H1 (cell line): ENCODE results near the gene OR9G4. TPM values are rescaled to one million over a fixed set of nuclear protein-coding genes. Genes with fewer than 3 reads are reported as not detected.

Source experiments
- CTCF ChIA-PET: fragments of 300-600 bp; sonication (Branson Sonifier 250); formaldehyde crosslinking; loops from one replicate; lab custom pipeline; 2021; ENCODE audit not compliant: partially characterized antibody; lab: Charles Lee
- POLR2A ChIA-PET: fragments of 300-600 bp; sonication (Branson Sonifier 250); formaldehyde crosslinking; loops from one replicate; lab custom pipeline; 2021; ENCODE audit warnings: inconsistent platforms; ENCODE audit not compliant: partially characterized antibody; lab: Charles Lee
- DNase-seq, 2 experiments: peaks; one replicate each; pipeline versions ENCODE4 v3.0.0 to v3.0.0-alpha.2; 2010 to 2022; ENCODE audit warnings: low spot score in 2 of 2, low read depth in 1 of 2, mixed read lengths in 1 of 2
- FAIRE-seq: peaks from 2 replicates; lab custom pipeline; 2011; peaks lifted over from hg19 to GRCh38; lab: Jason Lieb, UNC
- H2AFZ ChIP-seq: 2 replicates; pipeline ENCODE4 v1.8.1; 2012; ENCODE audit warnings: low read length, inconsistent platforms
- H2AK5ac ChIP-seq: 2 replicates; pipeline ENCODE4 v1.6.1; 2013; ENCODE audit warnings: low read depth, low read length
- H2BK120ac ChIP-seq: replicated peaks from 2 replicates; pipeline ENCODE3; 2013; ENCODE audit warnings: low read depth, low read length, inconsistent platforms
- H2BK12ac ChIP-seq: 2 replicates; pipeline ENCODE4 v1.6.1; 2013; ENCODE audit warnings: low read depth, low read length
- H2BK15ac ChIP-seq: 2 replicates; pipeline ENCODE4 v1.6.1; 2013; ENCODE audit warnings: low read length
- H2BK20ac ChIP-seq: 2 replicates; pipeline ENCODE4 v1.6.1; 2013; ENCODE audit warnings: low read length
- H2BK5ac ChIP-seq: 2 replicates; pipeline ENCODE4 v1.6.1; 2013; ENCODE audit warnings: low read depth, low read length
- H3K14ac ChIP-seq: 2 replicates; pipeline ENCODE4 v1.6.1; 2013; ENCODE audit warnings: inconsistent platforms; ENCODE audit not compliant: insufficient read length
- H3K18ac ChIP-seq: 2 replicates; pipeline ENCODE4 v1.6.1; 2013; ENCODE audit warnings: low read length; ENCODE audit errors: extremely low read depth
- H3K23ac ChIP-seq: 2 replicates; pipeline ENCODE4 v1.6.1; 2013; ENCODE audit warnings: inconsistent platforms; ENCODE audit not compliant: insufficient read length
- H3K23me2 ChIP-seq: 2 replicates; pipeline ENCODE4 v1.6.1; 2013; ENCODE audit warnings: low read depth, low read length
- H3K27ac ChIP-seq: 2 replicates; pipeline ENCODE4 v1.6.1; 2011; ENCODE audit warnings: low read depth, low read length, inconsistent platforms
- H3K27me3 ChIP-seq, 4 experiments: replicated peaks in 1 of 4; 1 replicate in 1 of 4; 2 replicates in 3 of 4; pipeline versions ENCODE4 v1.6.1 to v1.8.1; 2011 to 2013; ENCODE audit warnings: low read length in 3 of 4, mild to moderate bottlenecking in 3 of 4, inconsistent platforms in 2 of 4, mixed read lengths in 2 of 4, moderate library complexity in 1 of 4; ENCODE audit not compliant: control insufficient read depth in 3 of 4, insufficient read depth in 3 of 4; ENCODE audit errors: extremely low read depth in 1 of 4
- H3K36me3 ChIP-seq, 4 experiments: 2 replicates each; pipeline versions ENCODE4 v1.6.1 to v1.8.1; 2011 to 2013; ENCODE audit warnings: mild to moderate bottlenecking in 4 of 4, low read length in 3 of 4, moderate library complexity in 2 of 4, control low read depth in 1 of 4, inconsistent platforms in 1 of 4; ENCODE audit not compliant: insufficient read depth in 4 of 4, control insufficient read depth in 2 of 4
- H3K4ac ChIP-seq: replicated peaks from 2 replicates; pipeline ENCODE3; 2013; ENCODE audit warnings: low read length, low read depth, mixed read lengths, inconsistent platforms; ENCODE audit not compliant: insufficient read length
- H3K4me1 ChIP-seq, 4 experiments: replicated peaks in 1 of 4; 1 replicate in 1 of 4; 2 replicates in 3 of 4; pipeline versions ENCODE4 v1.6.1 to v1.8.1; 2011 to 2013; ENCODE audit warnings: low read length in 3 of 4, inconsistent platforms in 2 of 4, mixed read lengths in 1 of 4; ENCODE audit not compliant: insufficient read depth in 4 of 4, control insufficient read depth in 3 of 4
- H3K4me2 ChIP-seq, 2 experiments: 2 replicates each; pipeline versions ENCODE4 v1.6.1 to v1.8.1; 2011 to 2013; ENCODE audit warnings: low read depth in 2 of 2, low read length in 2 of 2, control low read depth in 1 of 2, inconsistent platforms in 1 of 2, mild to moderate bottlenecking in 1 of 2; ENCODE audit not compliant: insufficient read depth in 1 of 2
- H3K4me3 ChIP-seq, 4 experiments: fragments of 200-600, 300-600 bp in 1 of 4; sonication (generic), shearing (Covaris generic), sonication (Bioruptor Twin) in 1 of 4; 2 replicates each; pipeline versions ENCODE4 v1.5.1 to v1.8.1; 2011 to 2016; ENCODE audit warnings: low read length in 4 of 4, low read depth in 3 of 4, control low read depth in 2 of 4, inconsistent platforms in 2 of 4, mild to moderate bottlenecking in 2 of 4, mixed read lengths in 1 of 4, moderate library complexity in 1 of 4; ENCODE audit not compliant: insufficient read depth in 2 of 4; ENCODE audit errors: extremely low read depth in 1 of 4
- H3K56ac ChIP-seq: replicated peaks from 2 replicates; pipeline ENCODE3; 2013; ENCODE audit warnings: low read depth, mild to moderate bottlenecking, mixed read lengths, low read length, inconsistent platforms; ENCODE audit not compliant: insufficient read length
- H3K79me1 ChIP-seq: 2 replicates; pipeline ENCODE4 v1.6.1; 2013; ENCODE audit warnings: low read depth, low read length, control low read depth
- H3K79me2 ChIP-seq, 2 experiments: 2 replicates each; pipeline versions ENCODE4 v1.6.1 to v1.8.1; 2012 to 2013; ENCODE audit warnings: low read length in 2 of 2, mild to moderate bottlenecking in 2 of 2, inconsistent platforms in 1 of 2; ENCODE audit not compliant: insufficient read depth in 2 of 2, control insufficient read depth in 1 of 2
- H3K9ac ChIP-seq, 4 experiments: replicated peaks in 1 of 4; 1 replicate in 1 of 4; 2 replicates in 3 of 4; pipeline versions ENCODE4 v1.6.1 to v1.8.1; 2011 to 2013; ENCODE audit warnings: low read depth in 3 of 4, low read length in 3 of 4, control low read depth in 2 of 4, mild to moderate bottlenecking in 2 of 4, moderate library complexity in 2 of 4, inconsistent platforms in 1 of 4; ENCODE audit errors: extremely low read depth in 1 of 4
- H3K9me3 ChIP-seq, 2 experiments: 2 replicates each; pipeline versions ENCODE4 v1.6.1 to v1.8.1; 2012 to 2013; ENCODE audit warnings: mild to moderate bottlenecking in 2 of 2, moderate library complexity in 2 of 2, control low read depth in 1 of 2, inconsistent platforms in 1 of 2, low read depth in 1 of 2, low read length in 1 of 2, mixed read lengths in 1 of 2; ENCODE audit not compliant: insufficient read depth in 2 of 2
- H4K20me1 ChIP-seq, 2 experiments: replicated peaks in 1 of 2; 2 replicates each; pipeline versions ENCODE3 to v1.8.1; 2011 to 2013; ENCODE audit warnings: inconsistent platforms in 2 of 2, low read length in 2 of 2, mild to moderate bottlenecking in 1 of 2; ENCODE audit not compliant: insufficient read depth in 2 of 2, control insufficient read depth in 1 of 2
- H4K5ac ChIP-seq: 2 replicates; pipeline ENCODE4 v1.6.1; 2013; ENCODE audit warnings: low read length, low read depth, mixed read lengths, inconsistent platforms; ENCODE audit not compliant: insufficient read length
- H4K8ac ChIP-seq: 2 replicates; pipeline ENCODE4 v1.8.0; 2013; ENCODE audit warnings: mild to moderate bottlenecking, moderate library complexity, low read length, inconsistent platforms; ENCODE audit not compliant: insufficient read depth; ENCODE audit errors: extremely low read depth
- H4K91ac ChIP-seq: replicated peaks from 2 replicates; pipeline ENCODE3; 2013; ENCODE audit warnings: low read length, mixed read lengths, inconsistent platforms; ENCODE audit not compliant: insufficient read length
- EZH2 ChIP-seq: fragments of 200-600 bp; sonication (generic); IDR thresholded peaks from 2 replicates; pipeline ENCODE4 v1.7.1; 2012; ENCODE audit warnings: low read depth, mild to moderate bottlenecking, moderate library complexity, low read length, inconsistent platforms; ENCODE audit not compliant: severe bottlenecking
- GTF2F1 ChIP-seq: IDR thresholded peaks from 2 replicates; pipeline ENCODE4 v1.6.1; 2012; ENCODE audit warnings: low read depth, low read length, improper control_type of control experiment, borderline replicate concordance
- PHF8 ChIP-seq: fragments of 200-600 bp; sonication (generic); conservative IDR thresholded peaks from 2 replicates; pipeline ENCODE4 v1.7.1; 2012; ENCODE audit warnings: low read depth, mild to moderate bottlenecking, inconsistent platforms, low read length, moderate library complexity
- POLR2A ChIP-seq, 2 experiments: IDR thresholded peaks; 1 replicate in 1 of 2; 2 replicates in 1 of 2; pipeline ENCODE4 v1.6.1; 2011; ENCODE audit warnings: low read depth in 2 of 2, low read length in 2 of 2, mild to moderate bottlenecking in 2 of 2; ENCODE audit errors: control extremely low read depth in 1 of 2
- POU5F1 ChIP-seq: IDR thresholded peaks from 2 replicates; pipeline ENCODE4 v1.6.1; 2011; ENCODE audit warnings: low read depth, mild to moderate bottlenecking, low read length, moderate library complexity
- RFX5 ChIP-seq: IDR thresholded peaks from 2 replicates; pipeline ENCODE4 v1.6.1; 2011; ENCODE audit warnings: low read depth, low read length, improper control_type of control experiment, borderline replicate concordance
- SAP30 ChIP-seq: fragments of 300-600 bp; sonication (generic); IDR thresholded peaks from 2 replicates; pipeline ENCODE4 v1.7.1; 2012; ENCODE audit warnings: low read length, moderate library complexity, mild to moderate bottlenecking, inconsistent platforms; ENCODE audit not compliant: insufficient read depth, insufficient replicate concordance
- SIX5 ChIP-seq: IDR thresholded peaks from 2 replicates; pipeline ENCODE4 v1.6.1; 2011; ENCODE audit warnings: mild to moderate bottlenecking, low read depth, low read length
- SP1 ChIP-seq: IDR thresholded peaks from 2 replicates; pipeline ENCODE4 v1.6.1; 2011; ENCODE audit warnings: low read depth, low read length
- TEAD4 ChIP-seq: IDR thresholded peaks from 2 replicates; pipeline ENCODE4 v1.6.1; 2012; ENCODE audit warnings: low read depth, low read length, inconsistent platforms, mixed read lengths
- WGBS, 2 experiments: shearing (Covaris generic) in 1 of 2; methylation state at CpG; one replicate each; pipeline versions ENCODE4 v1.1.6 to v1.1.7; 2013 to 2015; ENCODE audit warnings: low lambda C conversion rate in 2 of 2, mixed read lengths in 2 of 2, inconsistent platforms in 1 of 2, low coverage in 1 of 2, missing lambda C conversion rate in 1 of 2; ENCODE audit not compliant: insufficient replicate concordance in 2 of 2, insufficient coverage in 1 of 2, insufficient read length in 1 of 2; ENCODE audit errors: extremely low coverage in 1 of 2, missing lambda C conversion rate in 1 of 2; 5-methylcytosine and 5-hydroxymethylcytosine counted together
- polyA plus RNA-seq, 7 experiments: library from polyadenylated mRNA; depleted of rRNA in 3 of 7; stranded (reverse) in 5 of 7; unstranded in 2 of 7; fragments of >200 nt in 5 of 7; fragments of 200-250 nt in 2 of 7; gene quantifications; 1 replicate in 5 of 7; 2 replicates in 1 of 7; 4 replicates in 1 of 7; pipeline versions ENCODE4 v1.2.1 to v1.2.3, GENCODE V29; 2011 to 2013; ENCODE audit warnings: missing spikeins in 2 of 7, mixed read lengths in 2 of 7
- total RNA-seq: library from RNA; stranded (reverse); fragmentation: NEBNext Ultra II Directional; extraction: Animal tissue kit (Norgen Biotek cat#: 25700); gene quantifications from 2 replicates; pipeline ENCODE4 v1.2.1, GENCODE V29; 2021
- TF ChIP-seq, protein P1 (sequence below), 3 experiments: IDR thresholded peaks; 1 replicate in 2 of 3; 2 replicates in 1 of 3; pipeline versions ENCODE4 v1.5.1 to v1.6.1; 2011; ENCODE audit warnings: low read length in 3 of 3, mild to moderate bottlenecking in 3 of 3, inconsistent platforms in 2 of 3, low read depth in 1 of 3, moderate library complexity in 1 of 3; ENCODE audit not compliant: insufficient read depth in 1 of 3; ENCODE audit errors: control extremely low read depth in 1 of 3
- TF ChIP-seq, protein P2 (sequence below): IDR thresholded peaks from 2 replicates; pipeline ENCODE4 v1.6.1; 2011; ENCODE audit warnings: low read length, improper control_type of control experiment

OR9G4 gene
- total and polyA plus RNA-seq, 2 of the 8 experiments (the other 6 are each of a cell fraction or from before 2014, with no cell fraction given): not detected

DNA sequence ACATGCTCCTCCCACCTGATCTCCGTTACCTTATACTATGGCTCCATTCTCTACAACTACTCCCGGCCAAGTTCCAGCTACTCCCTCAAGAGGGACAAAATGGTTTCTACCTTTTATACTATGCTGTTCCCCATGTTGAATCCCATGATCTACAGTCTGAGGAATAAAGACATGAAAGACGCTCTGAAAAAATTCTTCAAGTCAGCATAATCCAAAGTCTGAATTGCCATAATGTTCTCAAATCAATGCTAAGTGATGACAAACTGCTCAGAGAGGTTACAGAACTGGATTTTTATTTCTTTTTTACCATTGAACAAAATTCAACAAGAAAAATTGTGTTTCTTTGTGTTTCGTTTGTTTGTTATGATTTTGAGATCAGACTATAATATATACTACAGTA lies 7.6 kb downstream of the OR9G4 start:
- no peaks in the 10 kb centered on the region for H3K4me1 ChIP-seq
- no peak overlapping the region for H3K23ac ChIP-seq
- no peak overlapping the region for H4K5ac ChIP-seq
- no peak overlapping the region for H2BK12ac ChIP-seq
- H4K8ac ChIP-seq: no peak overlapping the region
- no peak overlapping the region for H3K9ac ChIP-seq
- no peaks in the 10 kb centered on the region for H3K79me2 ChIP-seq
- no peaks in the 10 kb centered on the region for H4K20me1 ChIP-seq
- H3K36me3 ChIP-seq: no peaks in the 10 kb centered on the region
- DNase-seq: no peak
- H4K91ac ChIP-seq: no peak overlapping the region
- no peak overlapping the region for H2BK15ac ChIP-seq
- FAIRE-seq: no peak
- H2BK5ac ChIP-seq: no peak overlapping the region
- H3K56ac ChIP-seq: no peak overlapping the region
- H3K27me3 ChIP-seq: no peaks in the 10 kb centered on the region
- H3K14ac ChIP-seq: no peak overlapping the region
- ChIA-PET POLR2A (no interaction called here), CTCF (no interaction called here)
- H3K79me1 ChIP-seq: no peaks in the 10 kb centered on the region
- no peaks in the 10 kb centered on the region for H3K9me3 ChIP-seq
- H3K4me2 ChIP-seq: no peak overlapping the region
- H3K4ac ChIP-seq: no peak overlapping the region
- no peak overlapping the region for H3K27ac ChIP-seq
- H2BK120ac ChIP-seq: no peak overlapping the region
- H2AK5ac ChIP-seq: no peak overlapping the region
- H3K18ac ChIP-seq: no peak overlapping the region
- no peak overlapping the region for H2BK20ac ChIP-seq
- WGBS, 2 experiments: 93% methylated on average over 4 of the region's 4 CpGs; no CpG with 5 or more reads in 1 of the 2 experiments
- H3K23me2 ChIP-seq: no peaks in the 10 kb centered on the region
- H2AFZ ChIP-seq: no peak overlapping the region
- H3K4me3 ChIP-seq: no peak overlapping the region
- TF ChIP-seq SIX5: no peak
- TF ChIP-seq POLR2A (IDR thresholded peaks at IDR 0.05; ENCODE audit: control extremely low read depth in 1 of 2, low read depth in 2 of 2, low read length in 2 of 2): no peak
- no peak for TF ChIP-seq POU5F1
- no peak for TF ChIP-seq PHF8
- TF ChIP-seq GTF2F1: no peak
- no peak for TF ChIP-seq RFX5
- TF ChIP-seq, protein P1, sequence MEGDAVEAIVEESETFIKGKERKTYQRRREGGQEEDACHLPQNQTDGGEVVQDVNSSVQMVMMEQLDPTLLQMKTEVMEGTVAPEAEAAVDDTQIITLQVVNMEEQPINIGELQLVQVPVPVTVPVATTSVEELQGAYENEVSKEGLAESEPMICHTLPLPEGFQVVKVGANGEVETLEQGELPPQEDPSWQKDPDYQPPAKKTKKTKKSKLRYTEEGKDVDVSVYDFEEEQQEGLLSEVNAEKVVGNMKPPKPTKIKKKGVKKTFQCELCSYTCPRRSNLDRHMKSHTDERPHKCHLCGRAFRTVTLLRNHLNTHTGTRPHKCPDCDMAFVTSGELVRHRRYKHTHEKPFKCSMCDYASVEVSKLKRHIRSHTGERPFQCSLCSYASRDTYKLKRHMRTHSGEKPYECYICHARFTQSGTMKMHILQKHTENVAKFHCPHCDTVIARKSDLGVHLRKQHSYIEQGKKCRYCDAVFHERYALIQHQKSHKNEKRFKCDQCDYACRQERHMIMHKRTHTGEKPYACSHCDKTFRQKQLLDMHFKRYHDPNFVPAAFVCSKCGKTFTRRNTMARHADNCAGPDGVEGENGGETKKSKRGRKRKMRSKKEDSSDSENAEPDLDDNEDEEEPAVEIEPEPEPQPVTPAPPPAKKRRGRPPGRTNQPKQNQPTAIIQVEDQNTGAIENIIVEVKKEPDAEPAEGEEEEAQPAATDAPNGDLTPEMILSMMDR (IDR thresholded peaks at IDR 0.05; ENCODE audit: control extremely low read depth in 1 of 3, insufficient read depth in 1 of 3, low read depth in 1 of 3, low read length in 3 of 3): no peak
- TF ChIP-seq TEAD4: no peak
- TF ChIP-seq SP1: no peak
- no peak for TF ChIP-seq EZH2
- no peak for TF ChIP-seq SAP30
- TF ChIP-seq, protein P2, sequence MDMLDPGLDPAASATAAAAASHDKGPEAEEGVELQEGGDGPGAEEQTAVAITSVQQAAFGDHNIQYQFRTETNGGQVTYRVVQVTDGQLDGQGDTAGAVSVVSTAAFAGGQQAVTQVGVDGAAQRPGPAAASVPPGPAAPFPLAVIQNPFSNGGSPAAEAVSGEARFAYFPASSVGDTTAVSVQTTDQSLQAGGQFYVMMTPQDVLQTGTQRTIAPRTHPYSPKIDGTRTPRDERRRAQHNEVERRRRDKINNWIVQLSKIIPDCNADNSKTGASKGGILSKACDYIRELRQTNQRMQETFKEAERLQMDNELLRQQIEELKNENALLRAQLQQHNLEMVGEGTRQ: no peak
